Skeletal muscle tissue (tissue), 4 donors: ENCODE data around the gene C1QTNF8. TPM values are rescaled to one million over a fixed set of nuclear protein-coding genes. Genes with fewer than 3 reads are reported as not detected.

Experiments used
- H3K27ac ChIP-seq: one replicate; pipeline ENCODE4 v1.7.0; 2013; ENCODE audit warnings: mild to moderate bottlenecking, low read depth, low read length, inconsistent platforms
- H3K27me3 ChIP-seq, 3 donors: one replicate each; pipeline ENCODE4 v1.7.0; 2013; ENCODE audit warnings: low read length in 3 of 3; ENCODE audit not compliant: control insufficient read depth in 3 of 3, insufficient read depth in 3 of 3
- H3K36me3 ChIP-seq, 3 donors: one replicate each; pipeline ENCODE4 v1.7.0; 2013; ENCODE audit warnings: low read length in 3 of 3; ENCODE audit not compliant: control insufficient read depth in 3 of 3, insufficient read depth in 3 of 3
- H3K4me1 ChIP-seq, 3 donors: one replicate each; pipeline ENCODE4 v1.7.0; 2013; ENCODE audit warnings: low read length in 3 of 3, mild to moderate bottlenecking in 3 of 3; ENCODE audit not compliant: control insufficient read depth in 3 of 3, insufficient read depth in 3 of 3
- H3K4me3 ChIP-seq, 3 donors: one replicate each; pipeline ENCODE4 v1.7.0; 2013; ENCODE audit warnings: low read length in 3 of 3
- H3K9ac ChIP-seq, 3 donors: one replicate each; pipeline ENCODE4 v1.7.0; 2013; ENCODE audit warnings: low read length in 3 of 3, mild to moderate bottlenecking in 3 of 3, moderate library complexity in 2 of 3, low read depth in 1 of 3
- H3K9me3 ChIP-seq, 3 donors: one replicate each; pipeline ENCODE4 v1.7.0; 2013; ENCODE audit warnings: low read length in 3 of 3; ENCODE audit not compliant: control insufficient read depth in 3 of 3
- total RNA-seq: library from RNA; depleted of rRNA; stranded (reverse); fragments of >200 nt; gene quantifications from one replicate; pipeline ENCODE4 v1.2.3, GENCODE V29; 2014
- donor health status: Osteomylitis.

The C1QTNF8 gene
- total RNA-seq, 1 donor from 2014 or later = not detected

- Histone ChIP-seq H3K27me3 (peaks cover 32 to 66% (median 66%) of the 10 kb centered on the region in 3 donors), H3K4me1 (no peaks in the 10 kb centered on the region), H3K27ac (no peak overlapping the region)
These were observed 25.8 kb upstream of the C1QTNF8 start for GRCh38 chr16:1121601-1122397.

GRCh38 chr16:1121009-1121408 is 25.0 kb upstream of the C1QTNF8 start:
- Histone ChIP-seq H3K9me3 (no peaks in the 10 kb centered on the region), H3K4me3 (no peak overlapping the region), H3K27me3 (peaks cover 31 to 65% (median 64%) of the 10 kb centered on the region in 3 donors), H3K4me1 (no peaks in the 10 kb centered on the region), H3K9ac (no peak overlapping the region), H3K36me3 (no peaks in the 10 kb centered on the region), H3K27ac (no peak overlapping the region)

More at GRCh38 chr16:1121601-1122397, 25.8 kb upstream of the C1QTNF8 start:
- Histone ChIP-seq H3K9ac (no peak overlapping the region), H3K36me3 (no peaks in the 10 kb centered on the region), H3K4me3 (no peak overlapping the region), H3K9me3 (no peaks in the 10 kb centered on the region)

GRCh38 chr16:1120577-1120941 is 24.5 kb upstream of the C1QTNF8 start:
- H3K27ac ChIP-seq = no peak overlapping the region
- H3K27me3 ChIP-seq = peaks cover 29 to 62% (median 61%) of the 10 kb centered on the region in 3 donors
- H3K4me1 ChIP-seq = no peaks in the 10 kb centered on the region
- H3K36me3 ChIP-seq = no peaks in the 10 kb centered on the region
- H3K9ac ChIP-seq = no peak overlapping the region
- no peaks in the 10 kb centered on the region for H3K9me3 ChIP-seq
- no peak overlapping the region for H3K4me3 ChIP-seq

- Histone ChIP-seq H3K9me3 (no peaks in the 10 kb centered on the region), H3K4me3 (no peak overlapping the region), H3K36me3 (no peaks in the 10 kb centered on the region), H3K9ac (no peak overlapping the region), H3K27ac (no peak overlapping the region), H3K4me1 (no peaks in the 10 kb centered on the region), H3K27me3 (peaks cover 27 to 60% (median 59%) of the 10 kb centered on the region in 3 donors)
These were observed 23.9 kb upstream of the C1QTNF8 start for GRCh38 chr16:1119766-1120576.

GRCh38 chr16:1119129-1119528 is 23.1 kb upstream of the C1QTNF8 start:
- Histone ChIP-seq H3K9ac (no peak overlapping the region), H3K4me1 (no peaks in the 10 kb centered on the region), H3K27ac (no peak overlapping the region), H3K9me3 (no peaks in the 10 kb centered on the region), H3K4me3 (no peak overlapping the region), H3K27me3 (peaks cover 27 to 63% (median 59%) of the 10 kb centered on the region in 3 donors), H3K36me3 (no peaks in the 10 kb centered on the region)

GRCh38 chr16:1117926-1118325 is 21.9 kb upstream of the C1QTNF8 start:
- Histone ChIP-seq H3K4me3 (no peak overlapping the region), H3K9me3 (no peaks in the 10 kb centered on the region), H3K4me1 (no peaks in the 10 kb centered on the region), H3K27ac (no peak overlapping the region), H3K9ac (no peak overlapping the region), H3K27me3 (peaks cover 29 to 64% (median 58%) of the 10 kb centered on the region in 3 donors), H3K36me3 (no peaks in the 10 kb centered on the region)

GRCh38 chr16:1117176-1117900 is 21.3 kb upstream of the C1QTNF8 start:
- no peaks in the 10 kb centered on the region for H3K4me1 ChIP-seq
- peak overlapping the region in 1 of 3 donors; percentile 3 for H3K9ac ChIP-seq
- H3K27me3 ChIP-seq = peaks cover 35 to 65% (median 60%) of the 10 kb centered on the region in 3 donors
- no peak overlapping the region for H3K4me3 ChIP-seq
- no peaks in the 10 kb centered on the region for H3K36me3 ChIP-seq
- no peaks in the 10 kb centered on the region for H3K9me3 ChIP-seq
- H3K27ac ChIP-seq = no peak overlapping the region

- no peak overlapping the region for H3K9ac ChIP-seq
- no peaks in the 10 kb centered on the region for H3K4me1 ChIP-seq
- H3K4me3 ChIP-seq = no peak overlapping the region
- H3K27me3 ChIP-seq = peaks cover 38 to 66% (median 63%) of the 10 kb centered on the region in 3 donors
- no peak overlapping the region for H3K27ac ChIP-seq
- H3K9me3 ChIP-seq = no peaks in the 10 kb centered on the region
- H3K36me3 ChIP-seq = no peaks in the 10 kb centered on the region
These were observed 20.6 kb upstream of the C1QTNF8 start for GRCh38 chr16:1116693-1117077.

GRCh38 chr16:1113889-1114526 is 18.0 kb upstream of the C1QTNF8 start:
- Histone ChIP-seq H3K4me1 (peaks cover 0 to 3% (median 0%) of the 10 kb centered on the region in 3 donors), H3K27ac (no peak overlapping the region), H3K9ac (no peak overlapping the region), H3K27me3 (peaks cover 48 to 73% (median 66%) of the 10 kb centered on the region in 3 donors), H3K9me3 (no peaks in the 10 kb centered on the region), H3K4me3 (no peak overlapping the region), H3K36me3 (no peaks in the 10 kb centered on the region)
